ENCODE results near the gene INTS6. TPM values are rescaled to one million over a fixed set of nuclear protein-coding genes. Genes with fewer than 3 reads are reported as not detected.
A peak's percentile ranks its signal among the peaks of the same experiment; 100 is the strongest.

INTS6 gene, protein sequence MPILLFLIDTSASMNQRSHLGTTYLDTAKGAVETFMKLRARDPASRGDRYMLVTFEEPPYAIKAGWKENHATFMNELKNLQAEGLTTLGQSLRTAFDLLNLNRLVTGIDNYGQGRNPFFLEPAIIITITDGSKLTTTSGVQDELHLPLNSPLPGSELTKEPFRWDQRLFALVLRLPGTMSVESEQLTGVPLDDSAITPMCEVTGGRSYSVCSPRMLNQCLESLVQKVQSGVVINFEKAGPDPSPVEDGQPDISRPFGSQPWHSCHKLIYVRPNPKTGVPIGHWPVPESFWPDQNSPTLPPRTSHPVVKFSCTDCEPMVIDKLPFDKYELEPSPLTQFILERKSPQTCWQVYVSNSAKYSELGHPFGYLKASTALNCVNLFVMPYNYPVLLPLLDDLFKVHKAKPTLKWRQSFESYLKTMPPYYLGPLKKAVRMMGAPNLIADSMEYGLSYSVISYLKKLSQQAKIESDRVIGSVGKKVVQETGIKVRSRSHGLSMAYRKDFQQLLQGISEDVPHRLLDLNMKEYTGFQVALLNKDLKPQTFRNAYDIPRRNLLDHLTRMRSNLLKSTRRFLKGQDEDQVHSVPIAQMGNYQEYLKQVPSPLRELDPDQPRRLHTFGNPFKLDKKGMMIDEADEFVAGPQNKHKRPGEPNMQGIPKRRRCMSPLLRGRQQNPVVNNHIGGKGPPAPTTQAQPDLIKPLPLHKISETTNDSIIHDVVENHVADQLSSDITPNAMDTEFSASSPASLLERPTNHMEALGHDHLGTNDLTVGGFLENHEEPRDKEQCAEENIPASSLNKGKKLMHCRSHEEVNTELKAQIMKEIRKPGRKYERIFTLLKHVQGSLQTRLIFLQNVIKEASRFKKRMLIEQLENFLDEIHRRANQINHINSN
- total RNA-seq = 10 to 100 TPM; 24.3 to 34.5 (median 28.9) TPM

DNA sequence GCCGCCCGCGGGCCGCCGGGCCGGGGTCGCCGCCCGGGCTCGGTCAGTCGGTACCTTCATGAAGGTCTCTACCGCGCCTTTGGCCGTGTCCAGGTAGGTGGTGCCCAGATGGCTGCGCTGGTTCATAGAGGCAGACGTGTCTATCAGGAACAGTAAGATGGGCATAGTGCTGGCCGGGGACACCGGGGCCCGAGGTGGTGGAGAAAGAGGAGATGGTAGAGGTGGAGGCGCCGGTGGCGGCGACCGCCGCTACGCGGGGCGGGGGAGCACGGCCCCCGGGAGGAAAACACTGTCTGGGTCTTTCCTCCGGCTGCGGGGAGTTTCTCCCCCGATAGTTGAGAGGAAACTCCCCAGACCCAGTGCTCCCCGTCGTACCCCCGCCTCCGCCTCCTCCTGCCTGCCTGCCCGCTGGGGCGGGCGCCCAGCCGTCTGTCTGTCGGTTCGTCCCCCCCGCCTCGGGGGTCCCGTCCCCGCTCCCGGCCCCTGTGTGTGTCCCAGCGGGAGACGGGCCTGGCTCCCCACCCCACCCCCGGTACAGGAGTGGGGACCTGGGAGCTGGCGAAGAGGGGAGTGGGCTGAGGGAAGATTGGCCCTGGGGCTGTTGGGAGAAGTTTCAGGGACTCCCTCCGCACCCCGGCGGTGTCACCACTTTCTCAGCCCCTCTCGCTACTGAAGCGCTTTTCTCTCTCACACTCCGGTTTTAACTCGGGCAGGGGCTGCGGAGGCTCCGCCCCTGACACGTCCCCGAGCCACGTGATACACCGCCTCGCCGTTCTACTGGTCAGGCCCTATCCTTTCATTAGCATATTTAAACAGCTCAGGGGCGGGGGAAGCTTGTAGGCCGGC is at the start of gene INTS6:
Gene INTS6 (minus strand): TSS at position 676 of the 846 bp plus-strand sequence. CDS start 511 bp downstream, at position 165.
- DNase-seq (ENCODE audit: extremely low spot score) = peak; percentile 100
- intact Hi-C loops (cut with DNase I) = loop anchor here (5.0 kb wide), 1 partner anchor 350 kb away; the partner anchor contains the start of gene DHRS12
- H3K27me3 ChIP-seq = no peaks in the 10 kb centered on the region
- peaks cover 22 to 44% (median 36%) of the 10 kb centered on the region in 4 donors for H3K4me1 ChIP-seq
- peaks cover 0 to 42% (median 23%) of the 10 kb centered on the region in 4 donors for H3K36me3 ChIP-seq
- TF ChIP-seq POLR2A (IDR thresholded peaks at IDR 0.05; ENCODE audit: low read depth) (peak; percentile 99), EP300 (IDR thresholded peaks at IDR 0.05) (no peak), POLR2AphosphoS5 (IDR thresholded peaks at IDR 0.05) (peak; percentile 99 to 100)
- TF ChIP-seq, protein P1, sequence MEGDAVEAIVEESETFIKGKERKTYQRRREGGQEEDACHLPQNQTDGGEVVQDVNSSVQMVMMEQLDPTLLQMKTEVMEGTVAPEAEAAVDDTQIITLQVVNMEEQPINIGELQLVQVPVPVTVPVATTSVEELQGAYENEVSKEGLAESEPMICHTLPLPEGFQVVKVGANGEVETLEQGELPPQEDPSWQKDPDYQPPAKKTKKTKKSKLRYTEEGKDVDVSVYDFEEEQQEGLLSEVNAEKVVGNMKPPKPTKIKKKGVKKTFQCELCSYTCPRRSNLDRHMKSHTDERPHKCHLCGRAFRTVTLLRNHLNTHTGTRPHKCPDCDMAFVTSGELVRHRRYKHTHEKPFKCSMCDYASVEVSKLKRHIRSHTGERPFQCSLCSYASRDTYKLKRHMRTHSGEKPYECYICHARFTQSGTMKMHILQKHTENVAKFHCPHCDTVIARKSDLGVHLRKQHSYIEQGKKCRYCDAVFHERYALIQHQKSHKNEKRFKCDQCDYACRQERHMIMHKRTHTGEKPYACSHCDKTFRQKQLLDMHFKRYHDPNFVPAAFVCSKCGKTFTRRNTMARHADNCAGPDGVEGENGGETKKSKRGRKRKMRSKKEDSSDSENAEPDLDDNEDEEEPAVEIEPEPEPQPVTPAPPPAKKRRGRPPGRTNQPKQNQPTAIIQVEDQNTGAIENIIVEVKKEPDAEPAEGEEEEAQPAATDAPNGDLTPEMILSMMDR (IDR thresholded peaks at IDR 0.05) = no peak
- no peaks in the 10 kb centered on the region for H3K9me3 ChIP-seq
- H3K27ac ChIP-seq (replicated peaks in 1 of 4) = peak within 1 kb of the TSS; percentile 98 to 100 (median 100)
- WGBS = under 1% methylated on average over 27 of the region's 69 CpGs
- H3K4me3 ChIP-seq = peak within 1 kb of the TSS; percentile 76 to 99 (median 93)

DNA sequence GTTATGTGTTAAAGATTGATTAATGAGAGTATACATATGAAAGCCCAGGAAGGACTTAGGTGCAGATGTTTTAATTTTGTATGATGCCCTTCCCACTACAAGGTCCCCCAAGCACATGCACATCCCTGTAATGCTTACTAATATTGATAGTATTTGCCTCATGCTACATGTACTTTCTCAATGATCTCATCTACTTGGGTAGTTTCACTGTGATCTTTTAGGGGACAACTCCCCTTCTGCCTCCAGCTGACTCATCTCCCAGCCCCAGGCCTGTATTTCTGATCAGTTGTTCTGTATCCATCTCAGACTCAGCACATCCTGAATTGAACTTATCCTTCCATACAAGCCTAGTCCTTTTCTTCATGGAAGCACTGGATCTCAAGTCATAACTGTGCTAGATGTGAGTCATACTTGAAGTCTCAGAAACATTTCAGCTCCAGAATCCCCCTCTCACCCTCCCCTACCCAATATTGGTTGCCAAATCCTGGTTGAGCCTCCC is 49.4 kb upstream of the INTS6 start:
- Histone ChIP-seq H3K36me3 (no peaks in the 10 kb centered on the region), H3K27ac (replicated peaks in 1 of 4) (no peak overlapping the region), H3K4me1 (peaks cover 0 to 6% (median 0%) of the 10 kb centered on the region in 4 donors), H3K27me3 (no peaks in the 10 kb centered on the region), H3K4me3 (no peak overlapping the region), H3K9me3 (no peaks in the 10 kb centered on the region)
- DNase-seq (ENCODE audit: extremely low spot score) = no peak
- intact Hi-C loops (cut with DNase I) = no loop called here
- TF ChIP-seq POLR2AphosphoS5 (IDR thresholded peaks at IDR 0.05) = no peak
- TF ChIP-seq, protein P1 (IDR thresholded peaks at IDR 0.05) = no peak
- TF ChIP-seq POLR2A (IDR thresholded peaks at IDR 0.05; ENCODE audit: low read depth) = no peak
- TF ChIP-seq EP300 (IDR thresholded peaks at IDR 0.05) = no peak

DNA sequence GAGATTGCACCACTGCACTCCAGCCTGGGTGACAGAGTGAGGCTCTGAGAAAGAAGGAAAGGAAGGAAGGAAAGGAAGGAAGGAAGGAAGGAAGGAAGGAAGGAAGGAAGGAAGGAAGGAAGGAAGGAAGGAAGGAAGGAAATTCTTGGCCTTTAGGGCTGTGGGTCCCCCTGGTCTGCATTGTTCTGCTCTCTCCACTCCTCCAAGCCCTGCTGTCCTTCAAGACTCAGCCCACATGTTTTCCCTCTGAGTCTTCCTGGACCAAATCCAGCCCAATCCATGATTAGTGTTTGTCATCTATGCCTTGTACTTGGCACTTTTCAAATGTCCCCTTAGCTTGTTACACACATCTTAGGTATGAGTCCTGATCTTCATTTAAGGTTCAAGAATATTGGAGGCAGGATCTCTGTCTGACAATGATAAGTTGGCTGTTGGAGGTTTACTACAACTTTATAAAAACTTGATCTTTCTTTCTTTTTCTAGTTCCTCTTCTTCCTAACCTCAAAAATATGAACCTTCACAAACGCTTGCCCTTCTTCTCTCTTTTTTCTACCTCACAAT is 48.8 kb upstream of the INTS6 start:
- TF ChIP-seq EP300 (IDR thresholded peaks at IDR 0.05) = no peak
- no peak for TF ChIP-seq POLR2AphosphoS5 (IDR thresholded peaks at IDR 0.05)
- TF ChIP-seq POLR2A (IDR thresholded peaks at IDR 0.05; ENCODE audit: low read depth) = no peak
- TF ChIP-seq, protein P1 (IDR thresholded peaks at IDR 0.05) = no peak
- Histone ChIP-seq H3K27me3 (no peaks in the 10 kb centered on the region), H3K4me1 (peaks cover 0 to 6% (median 0%) of the 10 kb centered on the region in 4 donors), H3K27ac (replicated peaks in 1 of 4) (no peak overlapping the region), H3K9me3 (no peaks in the 10 kb centered on the region), H3K36me3 (no peaks in the 10 kb centered on the region), H3K4me3 (no peak overlapping the region)
- 54% methylated on average over 1 of the region's 1 CpG for WGBS
- intact Hi-C loops (cut with DNase I) = no loop called here
- no peak for DNase-seq (ENCODE audit: extremely low spot score)

DNA sequence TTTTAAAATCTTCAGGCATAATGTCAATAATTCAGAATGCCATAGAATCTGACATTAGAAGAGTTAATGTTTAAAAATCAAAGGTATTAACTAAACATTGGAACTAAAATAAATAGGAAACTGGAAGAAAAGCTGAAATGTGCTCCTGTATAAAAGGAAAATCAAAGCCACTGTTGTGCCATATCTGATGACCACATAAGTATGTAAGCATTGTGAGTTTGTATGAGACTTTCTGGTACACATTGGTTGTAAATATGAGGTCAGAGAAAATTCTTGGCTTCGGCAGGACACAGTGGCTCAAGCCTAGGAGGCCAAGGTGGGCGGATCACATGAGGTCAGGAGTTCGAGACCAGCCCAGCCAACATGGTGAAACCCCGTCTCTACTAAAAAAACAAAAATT is 48.3 kb upstream of the INTS6 start:
- peaks cover 0 to 6% (median 0%) of the 10 kb centered on the region in 4 donors for H3K4me1 ChIP-seq
- no peaks in the 10 kb centered on the region for H3K36me3 ChIP-seq
- no peak overlapping the region for H3K27ac ChIP-seq (replicated peaks in 1 of 4)
- no peaks in the 10 kb centered on the region for H3K27me3 ChIP-seq
- TF ChIP-seq POLR2AphosphoS5 (IDR thresholded peaks at IDR 0.05) = no peak
- TF ChIP-seq POLR2A (IDR thresholded peaks at IDR 0.05; ENCODE audit: low read depth) = no peak
- TF ChIP-seq, protein P1 (IDR thresholded peaks at IDR 0.05) = no peak
- TF ChIP-seq EP300 (IDR thresholded peaks at IDR 0.05) = no peak
- H3K9me3 ChIP-seq = no peaks in the 10 kb centered on the region
- H3K4me3 ChIP-seq = no peak overlapping the region
- intact Hi-C loops (cut with DNase I) = no loop called here
- WGBS = 91% methylated on average over 4 of the region's 4 CpGs
- no peak for DNase-seq (ENCODE audit: extremely low spot score)

Data from esophagus muscularis mucosa (tissue), 4 donors.